SK-N-SH (cell line): Measurements from ENCODE around the gene RAB33A.

Source experiments
- EP300 ChIP-seq, 2 experiments: IDR thresholded peaks; 2 replicates each; pipeline versions ENCODE4 v1.4.0 to v1.6.1; 2012; ENCODE audit warnings: borderline replicate concordance in 1 of 2, low read depth in 1 of 2, low read length in 1 of 2
- RAD21 ChIP-seq: IDR thresholded peaks from 2 replicates; pipeline ENCODE4 v1.6.1; 2012; ENCODE audit warnings: mild to moderate bottlenecking, low read length
- RCOR1 ChIP-seq: fragments of 150-350 bp; IDR thresholded peaks from 2 replicates; pipeline ENCODE4 v1.6.1; 2017; ENCODE audit warnings: antibody characterized with exemption, low read length
- TCF12 ChIP-seq: IDR thresholded peaks from 2 replicates; pipeline ENCODE4 v1.4.0; 2012
- YY1 ChIP-seq: IDR thresholded peaks from 2 replicates; pipeline ENCODE4 v1.4.0; 2012; ENCODE audit warnings: low read depth, mild to moderate bottlenecking
- TF ChIP-seq, protein P1 (sequence below): fragments of 200-600 bp; sonication (generic); IDR thresholded peaks from 2 replicates; pipeline ENCODE4 v1.6.1; 2017; ENCODE audit warnings: antibody characterized with exemption, mild to moderate bottlenecking, moderate library complexity
- TF ChIP-seq, protein P2 (sequence below): IDR thresholded peaks from 2 replicates; pipeline ENCODE4; 2012
- TF ChIP-seq, protein P3 (sequence below): IDR thresholded peaks from 2 replicates; pipeline ENCODE4 v1.4.0; 2012; ENCODE audit warnings: low read depth

DNA sequence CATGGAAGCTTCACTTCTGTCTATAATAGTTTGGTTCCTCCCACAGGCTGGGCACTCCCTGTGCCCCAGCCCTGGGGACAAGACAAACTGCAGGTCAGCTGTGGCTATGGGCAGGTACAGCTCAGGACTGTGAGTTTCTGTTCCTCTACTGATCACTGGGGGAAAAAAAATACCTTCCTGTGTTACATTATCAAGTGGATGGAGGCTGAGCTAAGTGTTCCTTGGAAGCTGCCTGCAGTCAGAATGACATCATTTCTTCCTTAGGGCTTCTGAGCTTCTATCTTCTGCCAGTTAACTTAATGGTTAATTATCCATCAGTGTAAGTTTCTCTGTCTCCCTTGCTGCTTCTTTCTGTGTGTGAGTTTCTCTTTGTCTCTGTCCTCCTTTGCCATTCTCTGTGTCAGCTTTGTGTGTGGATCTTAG, 4.6 kb downstream of the RAB33A start:
- TF ChIP-seq, protein P1, sequence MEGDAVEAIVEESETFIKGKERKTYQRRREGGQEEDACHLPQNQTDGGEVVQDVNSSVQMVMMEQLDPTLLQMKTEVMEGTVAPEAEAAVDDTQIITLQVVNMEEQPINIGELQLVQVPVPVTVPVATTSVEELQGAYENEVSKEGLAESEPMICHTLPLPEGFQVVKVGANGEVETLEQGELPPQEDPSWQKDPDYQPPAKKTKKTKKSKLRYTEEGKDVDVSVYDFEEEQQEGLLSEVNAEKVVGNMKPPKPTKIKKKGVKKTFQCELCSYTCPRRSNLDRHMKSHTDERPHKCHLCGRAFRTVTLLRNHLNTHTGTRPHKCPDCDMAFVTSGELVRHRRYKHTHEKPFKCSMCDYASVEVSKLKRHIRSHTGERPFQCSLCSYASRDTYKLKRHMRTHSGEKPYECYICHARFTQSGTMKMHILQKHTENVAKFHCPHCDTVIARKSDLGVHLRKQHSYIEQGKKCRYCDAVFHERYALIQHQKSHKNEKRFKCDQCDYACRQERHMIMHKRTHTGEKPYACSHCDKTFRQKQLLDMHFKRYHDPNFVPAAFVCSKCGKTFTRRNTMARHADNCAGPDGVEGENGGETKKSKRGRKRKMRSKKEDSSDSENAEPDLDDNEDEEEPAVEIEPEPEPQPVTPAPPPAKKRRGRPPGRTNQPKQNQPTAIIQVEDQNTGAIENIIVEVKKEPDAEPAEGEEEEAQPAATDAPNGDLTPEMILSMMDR = no peak
- no peak for TF ChIP-seq RAD21
- TF ChIP-seq EP300 (IDR thresholded peaks at IDR 0.05; ENCODE audit: borderline replicate concordance in 1 of 2, low read depth in 1 of 2, low read length in 1 of 2) = no peak
- TF ChIP-seq, protein P2, sequence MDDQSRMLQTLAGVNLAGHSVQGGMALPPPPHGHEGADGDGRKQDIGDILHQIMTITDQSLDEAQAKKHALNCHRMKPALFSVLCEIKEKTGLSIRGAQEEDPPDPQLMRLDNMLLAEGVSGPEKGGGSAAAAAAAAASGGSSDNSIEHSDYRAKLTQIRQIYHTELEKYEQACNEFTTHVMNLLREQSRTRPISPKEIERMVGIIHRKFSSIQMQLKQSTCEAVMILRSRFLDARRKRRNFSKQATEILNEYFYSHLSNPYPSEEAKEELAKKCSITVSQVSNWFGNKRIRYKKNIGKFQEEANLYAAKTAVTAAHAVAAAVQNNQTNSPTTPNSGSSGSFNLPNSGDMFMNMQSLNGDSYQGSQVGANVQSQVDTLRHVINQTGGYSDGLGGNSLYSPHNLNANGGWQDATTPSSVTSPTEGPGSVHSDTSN = no peak
- TF ChIP-seq TCF12 = no peak
- TF ChIP-seq, protein P3, sequence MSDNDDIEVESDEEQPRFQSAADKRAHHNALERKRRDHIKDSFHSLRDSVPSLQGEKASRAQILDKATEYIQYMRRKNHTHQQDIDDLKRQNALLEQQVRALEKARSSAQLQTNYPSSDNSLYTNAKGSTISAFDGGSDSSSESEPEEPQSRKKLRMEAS = no peak
- no peak for TF ChIP-seq YY1
- TF ChIP-seq RCOR1 = no peak
